NT2/D1 (cell line): Measurements from ENCODE around the gene NEDD9.

Experiments used
- SUZ12 ChIP-seq: IDR thresholded peaks from 2 replicates; pipeline ENCODE4 v1.6.1; 2011; ENCODE audit not compliant: insufficient read length, insufficient read depth; ENCODE audit errors: extremely low read depth
- YY1 ChIP-seq: IDR thresholded peaks from 2 replicates; pipeline ENCODE4 v1.6.1; 2011; ENCODE audit not compliant: insufficient read length, insufficient read depth
- ZNF274 ChIP-seq: IDR thresholded peaks from 2 replicates; pipeline ENCODE4 v1.6.1; 2011; ENCODE audit warnings: mild to moderate bottlenecking, low read depth, low read length

- no peak for TF ChIP-seq YY1
- TF ChIP-seq ZNF274 = no peak
- no peak for TF ChIP-seq SUZ12
Observed at GRCh38 chr6:11232770-11233626, 530 bp upstream of the NEDD9 start.
